SK-N-MC (cell line): ENCODE measurements around the gene TTC21B.

Experiments
- EZH2 ChIP-seq: fragments of 200-600 bp; sonication (generic); IDR thresholded peaks from one replicate; pipeline ENCODE4 v1.6.1; 2017; ENCODE audit warnings: antibody characterized with exemption
- POLR2AphosphoS5 ChIP-seq: IDR thresholded peaks from 2 replicates; pipeline ENCODE4 v1.6.1; 2012; ENCODE audit warnings: mild to moderate bottlenecking, low read depth, low read length, borderline replicate concordance

GRCh38 chr2:165876712-165877111 is 76.9 kb downstream of the TTC21B start:
- no peak for TF ChIP-seq POLR2AphosphoS5
- no peak for TF ChIP-seq EZH2
